Neural cell (in vitro differentiated cells): ENCODE results near the gene GINS2. TPM values are rescaled to one million over a fixed set of nuclear protein-coding genes. Genes with fewer than 3 reads are reported as not detected.

Experiments used
- H2AFZ ChIP-seq: fragments of 200-600, 300-800 bp; sonication (generic), shearing (Covaris generic); 2 replicates; pipeline ENCODE4 v1.6.0; 2014; ENCODE audit warnings: low read depth, mild to moderate bottlenecking, antibody characterized with exemption, low read length, moderate library complexity
- H3F3A ChIP-seq: fragments of 200-600 bp; shearing (Covaris generic); 2 replicates; pipeline ENCODE4 v1.6.1; 2016; ENCODE audit warnings: mild to moderate bottlenecking, moderate library complexity, mixed read lengths, antibody characterized with exemption, low read length; ENCODE audit not compliant: insufficient read depth, poor library complexity, severe bottlenecking
- H3K27ac ChIP-seq: fragments of 200-600, 300-800 bp; sonication (generic), shearing (Covaris generic); 2 replicates; pipeline ENCODE4 v1.5.1; 2014; ENCODE audit warnings: mild to moderate bottlenecking, low read length, moderate library complexity
- H3K27me3 ChIP-seq: fragments of 300-800, 200-600 bp; sonication (generic), shearing (Covaris generic); 2 replicates; pipeline ENCODE4 v1.6.0; 2014; ENCODE audit warnings: mild to moderate bottlenecking, low read depth, low read length, moderate library complexity; ENCODE audit not compliant: insufficient read depth
- H3K36me3 ChIP-seq: fragments of 300-800, 200-600 bp; sonication (generic), shearing (Covaris generic); 2 replicates; pipeline ENCODE4 v1.5.1; 2014; ENCODE audit warnings: mild to moderate bottlenecking, antibody characterized with exemption, low read length, moderate library complexity; ENCODE audit not compliant: insufficient read depth
- H3K4me2 ChIP-seq: fragments of 300-800, 200-600 bp; sonication (generic), shearing (Covaris generic); 2 replicates; pipeline ENCODE4 v1.6.0; 2014; ENCODE audit warnings: mild to moderate bottlenecking, low read length
- H3K4me3 ChIP-seq: fragments of 300-800, 200-600 bp; sonication (generic), shearing (Covaris generic); 2 replicates; pipeline ENCODE4 v1.5.1; 2014; ENCODE audit warnings: mild to moderate bottlenecking, low read length, moderate library complexity
- H3K79me2 ChIP-seq: fragments of 200-600 bp; shearing (Covaris generic); replicated peaks from 2 replicates; pipeline ENCODE4 v1.6.0; 2014; ENCODE audit warnings: mild to moderate bottlenecking, low read length, moderate library complexity; ENCODE audit not compliant: insufficient read depth
- H3K9ac ChIP-seq: fragments of 300-800, 200-600 bp; sonication (generic), shearing (Covaris generic); 2 replicates; pipeline ENCODE4 v1.6.1; 2016; ENCODE audit warnings: mild to moderate bottlenecking, low read length, mixed read lengths
- H3K9me2 ChIP-seq: fragments of 200-600 bp; shearing (Covaris generic); 2 replicates; pipeline ENCODE4 v1.6.1; 2016; ENCODE audit warnings: mild to moderate bottlenecking, low read length, mixed read lengths; ENCODE audit not compliant: insufficient read depth
- H3K9me3 ChIP-seq: fragments of 200-600, 300-800 bp; sonication (generic), shearing (Covaris generic); 2 replicates; pipeline ENCODE4 v1.6.1; 2016; ENCODE audit warnings: mild to moderate bottlenecking, mixed run types, low read length, moderate library complexity, mixed read lengths
- H4K20me1 ChIP-seq: fragments of 200-600 bp; shearing (Covaris generic); 2 replicates; pipeline ENCODE4 v1.6.1; 2016; ENCODE audit warnings: mild to moderate bottlenecking, mixed run types; ENCODE audit not compliant: insufficient read depth
- EP300 ChIP-seq: fragments of 450-650 bp; conservative IDR thresholded peaks from 2 replicates; pipeline ENCODE4 v1.6.1; 2014; ENCODE audit warnings: antibody characterized with exemption, mild to moderate bottlenecking, moderate library complexity; ENCODE audit not compliant: poor library complexity, severe bottlenecking
- EZH2 ChIP-seq: fragments of 200-600, 300-800 bp; shearing (Covaris generic), sonication (generic); IDR thresholded peaks from 2 replicates; pipeline ENCODE4 v1.6.1; 2014; ENCODE audit warnings: antibody characterized with exemption, low read length, borderline replicate concordance, mild to moderate bottlenecking; ENCODE audit not compliant: insufficient read depth, poor library complexity, severe bottlenecking
- MXI1 ChIP-seq: fragments of 450-650 bp; conservative IDR thresholded peaks from 2 replicates; pipeline ENCODE4 v1.6.1; 2014; ENCODE audit warnings: antibody characterized with exemption, mild to moderate bottlenecking; ENCODE audit not compliant: poor library complexity, severe bottlenecking
- POLR2AphosphoS5 ChIP-seq: IDR thresholded peaks from 2 replicates; pipeline ENCODE4 v1.6.1; 2012
- RAD21 ChIP-seq: fragments of 450-650 bp; conservative IDR thresholded peaks from 2 replicates; pipeline ENCODE4 v1.6.1; 2014; ENCODE audit warnings: antibody characterized with exemption, mild to moderate bottlenecking, moderate library complexity
- SMC3 ChIP-seq: fragments of 450-650 bp; conservative IDR thresholded peaks from 2 replicates; pipeline ENCODE4 v1.6.1; 2014; ENCODE audit warnings: antibody characterized with exemption, mild to moderate bottlenecking, moderate library complexity; ENCODE audit not compliant: poor library complexity
- TAF1 ChIP-seq: IDR thresholded peaks from 2 replicates; pipeline ENCODE4 v1.6.1; 2012; ENCODE audit warnings: low read depth
- polyA plus RNA-seq: library from polyadenylated mRNA; depleted of rRNA; stranded (reverse); fragments of >200 nt; gene quantifications from 2 replicates; pipeline ENCODE4 v1.2.3, GENCODE V29; 2014
- TF ChIP-seq, protein P1 (sequence below): fragments of 450-650 bp; IDR thresholded peaks from 2 replicates; pipeline ENCODE4 v1.5.1; 2014; ENCODE audit warnings: antibody characterized with exemption, mild to moderate bottlenecking, moderate library complexity; ENCODE audit not compliant: poor library complexity, severe bottlenecking
- TF ChIP-seq, protein P2 (sequence below): IDR thresholded peaks from 2 replicates; pipeline ENCODE4 v1.6.1; 2012; ENCODE audit warnings: borderline replicate concordance

The GINS2 gene
- polyA plus RNA-seq, 1 donor from 2014 or later: 9.2 TPM

DNA sequence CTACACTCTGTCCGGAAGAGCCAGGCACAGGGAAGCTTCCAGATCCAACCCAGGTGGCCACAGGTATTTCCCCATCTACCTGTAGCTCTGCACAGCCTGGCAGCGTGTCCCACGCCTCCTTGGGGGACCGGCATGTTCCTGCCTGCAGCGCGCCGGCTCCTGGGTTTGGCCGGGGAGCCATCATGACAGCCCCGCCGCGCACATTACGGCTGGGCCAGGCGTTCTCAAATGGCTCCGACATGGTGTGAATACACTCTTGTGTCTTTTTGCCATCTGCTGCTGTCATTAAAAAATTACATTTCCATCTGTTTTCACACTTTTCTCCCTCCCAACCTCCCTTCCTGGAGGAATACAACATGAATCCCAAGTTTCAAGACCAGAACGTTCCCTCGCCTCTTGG, 8.0 kb upstream of the GINS2 start:
- Histone ChIP-seq H3K79me2 (no peaks in the 10 kb centered on the region), H3K4me2 (no peak overlapping the region), H3K36me3 (no peaks in the 10 kb centered on the region), H3K27ac (no peak overlapping the region), H3K9ac (no peak overlapping the region), H3K27me3 (no peaks in the 10 kb centered on the region), H2AFZ (no peak overlapping the region), H3F3A (no peaks in the 10 kb centered on the region), H4K20me1 (no peaks in the 10 kb centered on the region), H3K9me2 (no peaks in the 10 kb centered on the region), H3K4me3 (no peak overlapping the region), H3K9me3 (no peaks in the 10 kb centered on the region)
- TF ChIP-seq MXI1: no peak
- no peak for TF ChIP-seq RAD21
- no peak for TF ChIP-seq SMC3
- TF ChIP-seq POLR2AphosphoS5: no peak
- TF ChIP-seq, protein P1, sequence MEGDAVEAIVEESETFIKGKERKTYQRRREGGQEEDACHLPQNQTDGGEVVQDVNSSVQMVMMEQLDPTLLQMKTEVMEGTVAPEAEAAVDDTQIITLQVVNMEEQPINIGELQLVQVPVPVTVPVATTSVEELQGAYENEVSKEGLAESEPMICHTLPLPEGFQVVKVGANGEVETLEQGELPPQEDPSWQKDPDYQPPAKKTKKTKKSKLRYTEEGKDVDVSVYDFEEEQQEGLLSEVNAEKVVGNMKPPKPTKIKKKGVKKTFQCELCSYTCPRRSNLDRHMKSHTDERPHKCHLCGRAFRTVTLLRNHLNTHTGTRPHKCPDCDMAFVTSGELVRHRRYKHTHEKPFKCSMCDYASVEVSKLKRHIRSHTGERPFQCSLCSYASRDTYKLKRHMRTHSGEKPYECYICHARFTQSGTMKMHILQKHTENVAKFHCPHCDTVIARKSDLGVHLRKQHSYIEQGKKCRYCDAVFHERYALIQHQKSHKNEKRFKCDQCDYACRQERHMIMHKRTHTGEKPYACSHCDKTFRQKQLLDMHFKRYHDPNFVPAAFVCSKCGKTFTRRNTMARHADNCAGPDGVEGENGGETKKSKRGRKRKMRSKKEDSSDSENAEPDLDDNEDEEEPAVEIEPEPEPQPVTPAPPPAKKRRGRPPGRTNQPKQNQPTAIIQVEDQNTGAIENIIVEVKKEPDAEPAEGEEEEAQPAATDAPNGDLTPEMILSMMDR: no peak
- TF ChIP-seq EZH2: no peak
- TF ChIP-seq, protein P2, sequence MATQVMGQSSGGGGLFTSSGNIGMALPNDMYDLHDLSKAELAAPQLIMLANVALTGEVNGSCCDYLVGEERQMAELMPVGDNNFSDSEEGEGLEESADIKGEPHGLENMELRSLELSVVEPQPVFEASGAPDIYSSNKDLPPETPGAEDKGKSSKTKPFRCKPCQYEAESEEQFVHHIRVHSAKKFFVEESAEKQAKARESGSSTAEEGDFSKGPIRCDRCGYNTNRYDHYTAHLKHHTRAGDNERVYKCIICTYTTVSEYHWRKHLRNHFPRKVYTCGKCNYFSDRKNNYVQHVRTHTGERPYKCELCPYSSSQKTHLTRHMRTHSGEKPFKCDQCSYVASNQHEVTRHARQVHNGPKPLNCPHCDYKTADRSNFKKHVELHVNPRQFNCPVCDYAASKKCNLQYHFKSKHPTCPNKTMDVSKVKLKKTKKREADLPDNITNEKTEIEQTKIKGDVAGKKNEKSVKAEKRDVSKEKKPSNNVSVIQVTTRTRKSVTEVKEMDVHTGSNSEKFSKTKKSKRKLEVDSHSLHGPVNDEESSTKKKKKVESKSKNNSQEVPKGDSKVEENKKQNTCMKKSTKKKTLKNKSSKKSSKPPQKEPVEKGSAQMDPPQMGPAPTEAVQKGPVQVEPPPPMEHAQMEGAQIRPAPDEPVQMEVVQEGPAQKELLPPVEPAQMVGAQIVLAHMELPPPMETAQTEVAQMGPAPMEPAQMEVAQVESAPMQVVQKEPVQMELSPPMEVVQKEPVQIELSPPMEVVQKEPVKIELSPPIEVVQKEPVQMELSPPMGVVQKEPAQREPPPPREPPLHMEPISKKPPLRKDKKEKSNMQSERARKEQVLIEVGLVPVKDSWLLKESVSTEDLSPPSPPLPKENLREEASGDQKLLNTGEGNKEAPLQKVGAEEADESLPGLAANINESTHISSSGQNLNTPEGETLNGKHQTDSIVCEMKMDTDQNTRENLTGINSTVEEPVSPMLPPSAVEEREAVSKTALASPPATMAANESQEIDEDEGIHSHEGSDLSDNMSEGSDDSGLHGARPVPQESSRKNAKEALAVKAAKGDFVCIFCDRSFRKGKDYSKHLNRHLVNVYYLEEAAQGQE: no peak
- no peak for TF ChIP-seq TAF1
- no peak for TF ChIP-seq EP300

DNA sequence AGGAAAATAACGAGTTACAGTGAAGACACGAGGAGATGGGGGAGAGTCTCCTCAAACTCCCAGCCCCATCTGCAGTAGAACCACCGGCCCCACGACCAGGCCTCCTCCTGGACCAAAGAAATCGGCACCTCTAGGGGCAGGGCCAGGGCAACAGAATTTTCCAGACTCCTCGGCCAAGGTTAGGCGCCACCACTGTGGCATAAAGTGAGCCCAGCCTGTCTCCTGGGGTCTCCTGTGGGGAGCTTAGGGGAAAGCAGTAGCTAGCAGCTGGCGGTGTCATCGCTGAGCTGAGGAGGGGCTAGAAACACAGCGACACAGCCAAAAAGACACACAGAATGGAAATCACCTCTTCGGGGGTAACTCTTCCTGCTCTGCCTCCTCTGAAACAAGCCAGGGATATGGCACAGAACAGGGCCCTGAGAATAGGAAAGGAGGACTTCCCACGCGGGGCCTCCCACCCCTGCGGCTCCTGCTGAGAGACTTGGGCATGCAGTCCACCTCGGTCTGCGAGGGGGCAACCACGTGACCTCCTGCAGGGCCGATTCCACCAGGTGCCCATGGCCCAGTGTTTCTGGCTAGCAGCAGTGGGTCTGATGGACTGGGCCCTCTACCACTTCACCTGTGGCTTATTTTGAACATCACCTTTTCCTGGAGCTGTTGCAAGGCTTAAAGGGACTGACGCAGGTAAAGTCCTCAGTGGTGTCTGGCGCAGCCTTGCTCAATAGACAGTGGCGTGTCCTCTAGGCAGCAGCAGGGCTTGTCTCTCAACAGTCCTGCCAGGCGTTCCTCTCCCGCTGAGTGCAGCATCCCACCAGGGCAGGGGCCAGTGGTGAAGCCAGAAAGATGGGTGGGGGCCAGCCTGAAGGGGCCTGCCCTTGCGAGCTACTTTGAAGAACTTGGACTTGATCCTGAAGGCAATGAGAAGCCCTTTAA, 6.7 kb upstream of the GINS2 start:
- Histone ChIP-seq H3K4me3 (no peak overlapping the region), H4K20me1 (no peaks in the 10 kb centered on the region), H3K27ac (no peak overlapping the region), H3K9ac (no peak overlapping the region), H3K9me3 (no peaks in the 10 kb centered on the region), H3K4me2 (no peak overlapping the region), H3F3A (no peaks in the 10 kb centered on the region), H3K36me3 (no peaks in the 10 kb centered on the region), H3K9me2 (no peaks in the 10 kb centered on the region), H3K79me2 (no peaks in the 10 kb centered on the region), H3K27me3 (no peaks in the 10 kb centered on the region), H2AFZ (no peak overlapping the region)
- no peak for TF ChIP-seq MXI1
- TF ChIP-seq, protein P1: no peak
